GM12878 (cell line): Measurements from ENCODE around the gene GNG5. TPM values are rescaled to one million over a fixed set of nuclear protein-coding genes. Genes with fewer than 3 reads are reported as not detected.

Experiments
- ATAC-seq: fragments of 200-7000 bp; cut with Tn5 transposase; 3 replicates; pipeline ENCODE4 v1.9.1; 2020; ENCODE audit warnings: mild to moderate bottlenecking, moderate library complexity
- BruUV-seq: library from RNA; stranded (reverse); fragments of 400-500 nt; replicated peaks from 2 replicates; lab custom pipeline; 2021; lab: Mats Ljungman, UMichigan
- CTCF ChIA-PET: fragments of 300-600 bp; sonication (Branson Sonifier 250); formaldehyde crosslinking; extraction: SDS; loops from one replicate; lab custom pipeline; 2021; ENCODE audit warnings: inconsistent platforms; lab: Yijun Ruan, JAX
- POLR2A ChIA-PET: fragments of 350-600 bp; formaldehyde crosslinking; extraction: SDS; loops from one replicate; lab custom pipeline; 2021; ENCODE audit warnings: inconsistent platforms; lab: Charles Lee
- RAD21 ChIA-PET: fragments of 300-600 bp; sonication (Branson Sonifier 250); formaldehyde crosslinking; loops from one replicate; lab custom pipeline; 2023; ENCODE audit warnings: antibody characterized with exemption; ENCODE audit not compliant: unreplicated experiment; lab: Charles Lee
- SMC1A ChIA-PET: fragments of 300-600 bp; sonication (Branson Sonifier 250); formaldehyde crosslinking; loops from one replicate; lab custom pipeline; 2023; ENCODE audit not compliant: unreplicated experiment, uncharacterized antibody; lab: Charles Lee
- DNase-seq: peaks from one replicate; pipeline ENCODE4 v3.0.0-alpha.2; 2011; ENCODE audit warnings: low read depth, low spot score
- FAIRE-seq: peaks from 3 replicates; lab custom pipeline; 2011; peaks lifted over from hg19 to GRCh38; lab: Jason Lieb, UNC
- H2AFZ ChIP-seq: 2 replicates; pipeline ENCODE4 v1.6.0; 2011; ENCODE audit warnings: low read depth, low read length, control low read depth; ENCODE audit not compliant: control insufficient read depth
- H3K27ac ChIP-seq: 2 replicates; pipeline ENCODE4 v1.5.1; 2011; ENCODE audit warnings: control low read depth; ENCODE audit not compliant: control insufficient read depth, insufficient read depth
- H3K27me3 ChIP-seq, 2 experiments: replicated peaks in 1 of 2; 2 replicates each; pipeline versions ENCODE4 v1.6.0 to v1.6.1; 2011; ENCODE audit warnings: low read length in 1 of 2; ENCODE audit not compliant: control insufficient read depth in 2 of 2, insufficient read depth in 2 of 2
- H3K36me3 ChIP-seq, 2 experiments: 2 replicates each; pipeline ENCODE4 v1.5.1; 2011; ENCODE audit warnings: low read length in 1 of 2; ENCODE audit not compliant: control insufficient read depth in 2 of 2, insufficient read depth in 2 of 2
- H3K4me1 ChIP-seq: 2 replicates; pipeline ENCODE4 v1.6.1; 2011; ENCODE audit warnings: mild to moderate bottlenecking, low read length, moderate library complexity, mixed read lengths; ENCODE audit not compliant: control insufficient read depth, insufficient read depth
- H3K4me2 ChIP-seq: 2 replicates; pipeline ENCODE4 v1.6.0; 2011; ENCODE audit warnings: control low read depth; ENCODE audit not compliant: control insufficient read depth, insufficient read depth
- H3K4me3 ChIP-seq: fragments of 200-600 bp; sonication (generic); 2 replicates; pipeline ENCODE4 v1.5.1; 2016
- H3K79me2 ChIP-seq: 2 replicates; pipeline ENCODE4 v1.6.0; 2011; ENCODE audit warnings: low read length; ENCODE audit not compliant: control insufficient read depth, insufficient read depth
- H3K9ac ChIP-seq: 2 replicates; pipeline ENCODE4 v1.8.0; 2011; ENCODE audit warnings: low read length, control low read depth, mixed read lengths; ENCODE audit not compliant: control insufficient read depth, insufficient read depth
- H3K9me3 ChIP-seq: replicated peaks from 3 replicates; pipeline ENCODE4 v1.5.1; 2011; ENCODE audit warnings: mild to moderate bottlenecking, low read length; ENCODE audit not compliant: control insufficient read depth, insufficient read depth
- H4K20me1 ChIP-seq: 2 replicates; pipeline ENCODE4 v1.6.0; 2011; ENCODE audit not compliant: control insufficient read depth, insufficient read depth
- BHLHE40 ChIP-seq, 2 experiments: fragments of 450-650 bp in 1 of 2; IDR thresholded peaks; 2 replicates each; pipeline ENCODE4 v1.6.1; 2011 to 2017; ENCODE audit warnings: low read depth in 2 of 2, borderline replicate concordance in 1 of 2, improper control_type of control experiment in 1 of 2, low read length in 1 of 2, mild to moderate bottlenecking in 1 of 2
- ESRRA ChIP-seq: IDR thresholded peaks from 2 replicates; pipeline ENCODE4 v1.6.1; 2012; ENCODE audit warnings: mild to moderate bottlenecking, low read length, improper control_type of control experiment
- GABPA ChIP-seq: IDR thresholded peaks from 2 replicates; pipeline ENCODE4 v1.6.1; 2014; ENCODE audit warnings: antibody characterized with exemption, low read depth, mild to moderate bottlenecking, inconsistent platforms
- IRF4 ChIP-seq: IDR thresholded peaks from 2 replicates; pipeline ENCODE4 v1.6.1; 2011; ENCODE audit warnings: low read depth, low read length
- MAX ChIP-seq: IDR thresholded peaks from 2 replicates; pipeline ENCODE4 v1.6.1; 2012; ENCODE audit warnings: low read depth, low read length, improper control_type of control experiment
- MTA2 ChIP-seq: fragments of 450-650 bp; IDR thresholded peaks from 2 replicates; pipeline ENCODE4 v1.6.1; 2016; ENCODE audit warnings: low read depth, mild to moderate bottlenecking, moderate library complexity
- NR2C1 ChIP-seq: fragments of 450-650 bp; IDR thresholded peaks from 2 replicates; pipeline ENCODE4 v1.6.1; 2017; ENCODE audit warnings: antibody characterized with exemption, mild to moderate bottlenecking, moderate library complexity
- NR2C2 ChIP-seq: IDR thresholded peaks from 2 replicates; pipeline ENCODE4 v1.6.1; 2011; ENCODE audit warnings: borderline replicate concordance, low read depth; ENCODE audit not compliant: control insufficient read depth, insufficient read length
- NRF1 ChIP-seq: conservative IDR thresholded peaks from 2 replicates; pipeline ENCODE4 v1.6.1; 2011; ENCODE audit warnings: mild to moderate bottlenecking, low read depth, low read length, improper control_type of control experiment
- PAX8 ChIP-seq: fragments of 450-650 bp; IDR thresholded peaks from 2 replicates; pipeline ENCODE4 v1.6.1; 2017; ENCODE audit warnings: mild to moderate bottlenecking, moderate library complexity
- POLR2AphosphoS5 ChIP-seq: IDR thresholded peaks from 2 replicates; pipeline ENCODE4 v1.6.1; 2011; ENCODE audit warnings: mild to moderate bottlenecking, low read length, inconsistent platforms
- RFX5 ChIP-seq: IDR thresholded peaks from 2 replicates; pipeline ENCODE4 v1.6.1; 2011; ENCODE audit warnings: low read depth, low read length, improper control_type of control experiment
- SPI1 ChIP-seq: IDR thresholded peaks from 2 replicates; pipeline ENCODE4 v1.6.1; 2011; ENCODE audit warnings: low read depth, mild to moderate bottlenecking, low read length, moderate library complexity, borderline replicate concordance; ENCODE audit not compliant: insufficient read depth
- ZNF384 ChIP-seq: IDR thresholded peaks from 2 replicates; pipeline ENCODE4 v1.6.1; 2012; ENCODE audit warnings: low read depth, mild to moderate bottlenecking, low read length, improper control_type of control experiment, borderline replicate concordance
- WGBS: methylation state at CpG from one replicate; pipeline ENCODE4 v1.1.6; 2016; ENCODE audit warnings: low lambda C conversion rate; ENCODE audit not compliant: insufficient replicate concordance, insufficient coverage; ENCODE audit errors: missing lambda C conversion rate; 5-methylcytosine and 5-hydroxymethylcytosine counted together
- in situ Hi-C: fragments of 300-500 bp; cut with MboI; formaldehyde crosslinking; loops from 9 replicates; pipeline ENCODE4 v1.14.3; 2018; ENCODE audit warnings: mixed read lengths
- intact Hi-C: fragments of 100-400 bp; cut with micrococcal nuclease; formaldehyde crosslinking; loops from one replicate; pipeline ENCODE4 v1.14.2; 2022; ENCODE audit not compliant: unreplicated experiment
- polyA plus RNA-seq, 11 experiments: library from polyadenylated mRNA; depleted of rRNA in 4 of 11; unstranded in 6 of 11; stranded (reverse) in 5 of 11; fragments of >200 nt; fragmentation: Nextera tagmentation in 4 of 11; fragmentation: Illumina TruSeq in 1 of 11; extraction: Ambion mirVana in 4 of 11; extraction: Trizol in 1 of 11; gene quantifications; 1 replicate in 1 of 11; 2 replicates in 10 of 11; pipeline versions ENCODE4 v1.2.1 to v1.2.3, GENCODE V29; 2011 to 2016; ENCODE audit warnings: inconsistent platforms in 2 of 11, missing spikeins in 2 of 11, low read depth in 1 of 11
- total RNA-seq, 4 experiments: library from RNA; depleted of rRNA in 3 of 4; stranded (reverse); fragments of >200 nt in 3 of 4; fragmentation: Illumina TruSeq in 1 of 4; extraction: Trizol in 1 of 4; gene quantifications; 2 replicates each; pipeline versions ENCODE4 v1.2.1 to v1.2.3, GENCODE V29; 2013 to 2021
- TF ChIP-seq, protein P1 (sequence below): IDR thresholded peaks from 2 replicates; pipeline ENCODE4 v1.6.1; 2011; ENCODE audit warnings: mild to moderate bottlenecking, low read depth, low read length, moderate library complexity; ENCODE audit not compliant: insufficient replicate concordance

The GNG5 gene
- total and polyA plus RNA-seq, 10 of the 15 experiments (the other 5 are each of a cell fraction or from before 2014, with no cell fraction given) = 69.8 to 613 (median 203) TPM

GRCh38 chr1:84492726-84493125 is 13.7 kb downstream of the GNG5 start:
- peaks cover 1 to 27% of the 10 kb centered on the region in 2 experiments for H3K36me3 ChIP-seq
- ChIA-PET RAD21 (no interaction called here), POLR2A (no interaction called here), SMC1A (no interaction called here), CTCF (no interaction called here)
- intact Hi-C loops = no loop called here
- DNase-seq (no peak), FAIRE-seq (no peak), ATAC-seq (no peak)
- H3K27me3 ChIP-seq = no peaks in the 10 kb centered on the region
- H3K9ac ChIP-seq = no peak overlapping the region
- H2AFZ ChIP-seq = no peak overlapping the region
- TF ChIP-seq MTA2 (no peak), GABPA (no peak), PAX8 (no peak), MAX (no peak), ZNF384 (no peak)
- H3K27ac ChIP-seq = no peak overlapping the region
- no peaks in the 10 kb centered on the region for H4K20me1 ChIP-seq
- H3K4me3 ChIP-seq = no peak overlapping the region
- no peaks in the 10 kb centered on the region for H3K9me3 ChIP-seq
- in situ Hi-C loops = no loop called here
- H3K4me1 ChIP-seq = no peaks in the 10 kb centered on the region; the same call in 1 of the 2 replicates
- no peak overlapping the region for H3K4me2 ChIP-seq
- BruUV-seq = no TSS peak
- H3K79me2 ChIP-seq = peaks cover 1% of the 10 kb centered on the region
- 93% methylated on average over 1 of the region's 1 CpG for WGBS

- in situ Hi-C loops = no loop called here
- Histone ChIP-seq H3K27ac (no peak overlapping the region), H4K20me1 (no peaks in the 10 kb centered on the region), H3K9me3 (peaks cover 1% of the 10 kb centered on the region; the same call in 1 of the 3 replicates), H3K9ac (no peak overlapping the region), H3K27me3 (no peaks in the 10 kb centered on the region), H3K79me2 (peaks cover 1% of the 10 kb centered on the region), H3K4me1 (no peaks in the 10 kb centered on the region; the same call in 1 of the 2 replicates), H3K36me3 (peaks cover 1 to 14% of the 10 kb centered on the region in 2 experiments; a peak in 3 of 4 replicates), H3K4me2 (no peak overlapping the region), H3K4me3 (no peak overlapping the region), H2AFZ (no peak overlapping the region)
- ChIA-PET RAD21 (interaction anchor here (2.0 kb wide), 1 partner anchor 14 kb away, joined by 6 read pairs; no protein-coding TSS in a partner anchor), POLR2A (interaction anchor here (1.3 kb wide), 1 partner anchor 9 kb away, joined by 7 read pairs; no protein-coding TSS in a partner anchor), SMC1A (interaction anchor here (0.7 to 1.0 kb wide), 2 partner anchors 84 to 283 kb away, joined by 3 read pairs; partner anchors contain the start of gene CTBS), CTCF (interaction anchor here (1.0 to 2.1 kb wide), 3 partner anchors 8 to 16 kb away, joined by 3 to 7 read pairs (median 3); no protein-coding TSS in a partner anchor)
- ATAC-seq (no peak), DNase-seq (no peak), FAIRE-seq (no peak)
- no TSS peak for BruUV-seq
- 99% methylated on average over 2 of the region's 2 CpGs for WGBS
- intact Hi-C loops = no loop called here
- TF ChIP-seq RFX5 = no peak
- no peak for TF ChIP-seq SPI1
- TF ChIP-seq POLR2AphosphoS5 = no peak
- TF ChIP-seq ESRRA = no peak
- no peak for TF ChIP-seq MAX
- no peak for TF ChIP-seq BHLHE40 (IDR thresholded peaks at IDR 0.05; ENCODE audit: borderline replicate concordance in 1 of 2, low read depth in 2 of 2, low read length in 1 of 2)
- TF ChIP-seq IRF4 = no peak
- no peak for TF ChIP-seq NR2C1
- TF ChIP-seq, protein P1, sequence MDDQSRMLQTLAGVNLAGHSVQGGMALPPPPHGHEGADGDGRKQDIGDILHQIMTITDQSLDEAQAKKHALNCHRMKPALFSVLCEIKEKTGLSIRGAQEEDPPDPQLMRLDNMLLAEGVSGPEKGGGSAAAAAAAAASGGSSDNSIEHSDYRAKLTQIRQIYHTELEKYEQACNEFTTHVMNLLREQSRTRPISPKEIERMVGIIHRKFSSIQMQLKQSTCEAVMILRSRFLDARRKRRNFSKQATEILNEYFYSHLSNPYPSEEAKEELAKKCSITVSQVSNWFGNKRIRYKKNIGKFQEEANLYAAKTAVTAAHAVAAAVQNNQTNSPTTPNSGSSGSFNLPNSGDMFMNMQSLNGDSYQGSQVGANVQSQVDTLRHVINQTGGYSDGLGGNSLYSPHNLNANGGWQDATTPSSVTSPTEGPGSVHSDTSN = no peak
- no peak for TF ChIP-seq NRF1
- TF ChIP-seq NR2C2 = no peak
- no peak for TF ChIP-seq ZNF384
Observed at GRCh38 chr1:84489766-84490165, 16.6 kb downstream of the GNG5 start.
